ENCODE measurements around the gene RNF130. TPM values are rescaled to one million over a fixed set of nuclear protein-coding genes. Genes with fewer than 3 reads are reported as not detected.

The RNF130 gene
- total and polyA plus RNA-seq, 4 donors: 24.9 to 93.1 (median 51.4) TPM

DNA sequence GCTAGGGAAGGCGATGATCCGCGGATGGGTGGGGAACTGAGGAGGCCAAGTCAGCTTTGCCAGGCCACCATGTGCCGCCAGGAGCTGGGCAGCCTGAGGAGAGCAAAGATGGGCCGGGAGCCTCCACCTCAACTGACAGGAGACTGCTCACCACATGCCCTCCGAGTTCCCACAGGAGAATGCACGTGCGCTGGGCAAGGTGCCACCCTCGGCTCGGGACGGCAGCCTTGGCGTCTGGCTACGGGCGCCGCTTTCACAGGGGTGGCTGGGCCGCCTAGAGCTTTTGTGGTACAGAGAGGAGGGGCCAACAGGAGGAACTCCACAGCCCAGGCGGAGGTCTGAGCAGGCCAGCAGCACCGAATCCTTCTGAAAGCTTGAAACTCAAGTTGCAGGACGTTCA lies 158.6 kb downstream of the RNF130 start:
- 91% methylated on average over 19 of the region's 19 CpGs for WGBS
- peaks cover 0 to 3% (median 2%) of the 10 kb centered on the region in 4 donors for H3K4me1 ChIP-seq (ENCODE audit: control insufficient read depth in 4 of 4, insufficient read depth in 4 of 4, low read length in 3 of 4)
- no peak overlapping the region for H3K9ac ChIP-seq (ENCODE audit: low read depth in 1 of 2, low read length in 2 of 2)
- H3K27ac ChIP-seq (ENCODE audit: low read depth in 1 of 2, low read length in 2 of 2): no peak overlapping the region
- H3K4me3 ChIP-seq (ENCODE audit: low read depth in 1 of 3, low read length in 3 of 3): no peak overlapping the region
- DNase-seq (ENCODE audit: low spot score): no peak
- no peaks in the 10 kb centered on the region for H3K27me3 ChIP-seq (ENCODE audit: control insufficient read depth in 4 of 4, insufficient read depth in 4 of 4, low read length in 3 of 4)
- no peaks in the 10 kb centered on the region for H3K36me3 ChIP-seq (ENCODE audit: control insufficient read depth in 4 of 4, insufficient read depth in 3 of 4, low read depth in 1 of 4, low read length in 3 of 4)
- TF ChIP-seq YY1 (IDR thresholded peaks at IDR 0.05) (no peak), FOXA1 (IDR thresholded peaks at IDR 0.05) (no peak), TAF1 (conservative IDR thresholded peaks at IDR 0.05) (no peak)
- TF ChIP-seq, protein P1, sequence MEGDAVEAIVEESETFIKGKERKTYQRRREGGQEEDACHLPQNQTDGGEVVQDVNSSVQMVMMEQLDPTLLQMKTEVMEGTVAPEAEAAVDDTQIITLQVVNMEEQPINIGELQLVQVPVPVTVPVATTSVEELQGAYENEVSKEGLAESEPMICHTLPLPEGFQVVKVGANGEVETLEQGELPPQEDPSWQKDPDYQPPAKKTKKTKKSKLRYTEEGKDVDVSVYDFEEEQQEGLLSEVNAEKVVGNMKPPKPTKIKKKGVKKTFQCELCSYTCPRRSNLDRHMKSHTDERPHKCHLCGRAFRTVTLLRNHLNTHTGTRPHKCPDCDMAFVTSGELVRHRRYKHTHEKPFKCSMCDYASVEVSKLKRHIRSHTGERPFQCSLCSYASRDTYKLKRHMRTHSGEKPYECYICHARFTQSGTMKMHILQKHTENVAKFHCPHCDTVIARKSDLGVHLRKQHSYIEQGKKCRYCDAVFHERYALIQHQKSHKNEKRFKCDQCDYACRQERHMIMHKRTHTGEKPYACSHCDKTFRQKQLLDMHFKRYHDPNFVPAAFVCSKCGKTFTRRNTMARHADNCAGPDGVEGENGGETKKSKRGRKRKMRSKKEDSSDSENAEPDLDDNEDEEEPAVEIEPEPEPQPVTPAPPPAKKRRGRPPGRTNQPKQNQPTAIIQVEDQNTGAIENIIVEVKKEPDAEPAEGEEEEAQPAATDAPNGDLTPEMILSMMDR (IDR thresholded peaks at IDR 0.05; ENCODE audit: low read depth, low read length, missing input control): no peak
- no peaks in the 10 kb centered on the region for H3K9me3 ChIP-seq (ENCODE audit: control insufficient read depth in 4 of 4, low read length in 3 of 4)

DNA sequence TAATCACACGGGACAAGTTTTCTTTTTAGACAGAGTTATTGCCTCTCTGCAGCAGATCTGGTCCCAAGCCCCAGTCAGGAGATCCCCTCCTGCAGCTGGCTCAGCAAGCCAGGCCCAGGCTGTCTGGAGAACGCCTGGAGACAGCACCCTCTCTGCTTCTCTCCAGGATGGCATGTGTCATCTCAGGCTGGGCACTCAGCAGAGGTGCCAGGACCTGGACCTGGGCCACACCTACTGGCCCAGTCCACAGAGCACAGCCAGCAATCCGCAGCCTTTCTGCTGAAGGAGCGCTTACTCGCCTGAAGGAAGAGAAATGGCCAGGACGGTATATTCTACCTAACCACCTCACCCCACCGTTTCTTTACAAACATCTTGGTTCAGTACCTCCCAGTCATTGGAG lies 159.2 kb downstream of the RNF130 start:
- DNase-seq (ENCODE audit: low spot score): no peak
- 80% methylated on average over 7 of the region's 7 CpGs for WGBS
- Histone ChIP-seq H3K27ac (ENCODE audit: low read depth in 1 of 2, low read length in 2 of 2) (no peak overlapping the region), H3K9me3 (ENCODE audit: control insufficient read depth in 4 of 4, low read length in 3 of 4) (no peaks in the 10 kb centered on the region), H3K4me3 (ENCODE audit: low read depth in 1 of 3, low read length in 3 of 3) (no peak overlapping the region), H3K27me3 (ENCODE audit: control insufficient read depth in 4 of 4, insufficient read depth in 4 of 4, low read length in 3 of 4) (no peaks in the 10 kb centered on the region), H3K36me3 (ENCODE audit: control insufficient read depth in 4 of 4, insufficient read depth in 3 of 4, low read depth in 1 of 4, low read length in 3 of 4) (no peaks in the 10 kb centered on the region), H3K4me1 (ENCODE audit: control insufficient read depth in 4 of 4, insufficient read depth in 4 of 4, low read length in 3 of 4) (peaks cover 0 to 4% (median 3%) of the 10 kb centered on the region in 4 donors), H3K9ac (ENCODE audit: low read depth in 1 of 2, low read length in 2 of 2) (no peak overlapping the region)
- TF ChIP-seq HNF4A (conservative IDR thresholded peaks at IDR 0.05) (no peak), NR2F2 (IDR thresholded peaks at IDR 0.05) (no peak), RXRA (IDR thresholded peaks at IDR 0.05) (no peak), EGR1 (IDR thresholded peaks at IDR 0.05; ENCODE audit: low read depth in 2 of 2) (no peak), HNF4G (IDR thresholded peaks at IDR 0.05) (no peak), SP1 (IDR thresholded peaks at IDR 0.05) (no peak), RAD21 (IDR thresholded peaks at IDR 0.05) (no peak), JUND (IDR thresholded peaks at IDR 0.05) (no peak), FOXA2 (IDR thresholded peaks at IDR 0.05) (no peak), TAF1 (conservative IDR thresholded peaks at IDR 0.05) (no peak), FOXA1 (IDR thresholded peaks at IDR 0.05) (no peak), GABPA (IDR thresholded peaks at IDR 0.05 in 1 of 2, conservative IDR thresholded peaks at IDR 0.05 in 1 of 2) (no peak), YY1 (IDR thresholded peaks at IDR 0.05) (no peak)
- TF ChIP-seq, protein P2, sequence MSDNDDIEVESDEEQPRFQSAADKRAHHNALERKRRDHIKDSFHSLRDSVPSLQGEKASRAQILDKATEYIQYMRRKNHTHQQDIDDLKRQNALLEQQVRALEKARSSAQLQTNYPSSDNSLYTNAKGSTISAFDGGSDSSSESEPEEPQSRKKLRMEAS (IDR thresholded peaks at IDR 0.05): no peak
- TF ChIP-seq, protein P3, sequence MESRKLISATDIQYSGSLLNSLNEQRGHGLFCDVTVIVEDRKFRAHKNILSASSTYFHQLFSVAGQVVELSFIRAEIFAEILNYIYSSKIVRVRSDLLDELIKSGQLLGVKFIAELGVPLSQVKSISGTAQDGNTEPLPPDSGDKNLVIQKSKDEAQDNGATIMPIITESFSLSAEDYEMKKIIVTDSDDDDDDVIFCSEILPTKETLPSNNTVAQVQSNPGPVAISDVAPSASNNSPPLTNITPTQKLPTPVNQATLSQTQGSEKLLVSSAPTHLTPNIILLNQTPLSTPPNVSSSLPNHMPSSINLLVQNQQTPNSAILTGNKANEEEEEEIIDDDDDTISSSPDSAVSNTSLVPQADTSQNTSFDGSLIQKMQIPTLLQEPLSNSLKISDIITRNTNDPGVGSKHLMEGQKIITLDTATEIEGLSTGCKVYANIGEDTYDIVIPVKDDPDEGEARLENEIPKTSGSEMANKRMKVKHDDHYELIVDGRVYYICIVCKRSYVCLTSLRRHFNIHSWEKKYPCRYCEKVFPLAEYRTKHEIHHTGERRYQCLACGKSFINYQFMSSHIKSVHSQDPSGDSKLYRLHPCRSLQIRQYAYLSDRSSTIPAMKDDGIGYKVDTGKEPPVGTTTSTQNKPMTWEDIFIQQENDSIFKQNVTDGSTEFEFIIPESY (IDR thresholded peaks at IDR 0.05): no peak
- TF ChIP-seq, protein P4, sequence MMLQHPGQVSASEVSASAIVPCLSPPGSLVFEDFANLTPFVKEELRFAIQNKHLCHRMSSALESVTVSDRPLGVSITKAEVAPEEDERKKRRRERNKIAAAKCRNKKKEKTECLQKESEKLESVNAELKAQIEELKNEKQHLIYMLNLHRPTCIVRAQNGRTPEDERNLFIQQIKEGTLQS (IDR thresholded peaks at IDR 0.05): no peak
- TF ChIP-seq, protein P1 (IDR thresholded peaks at IDR 0.05; ENCODE audit: low read depth, low read length, missing input control): no peak
- TF ChIP-seq, protein P5, sequence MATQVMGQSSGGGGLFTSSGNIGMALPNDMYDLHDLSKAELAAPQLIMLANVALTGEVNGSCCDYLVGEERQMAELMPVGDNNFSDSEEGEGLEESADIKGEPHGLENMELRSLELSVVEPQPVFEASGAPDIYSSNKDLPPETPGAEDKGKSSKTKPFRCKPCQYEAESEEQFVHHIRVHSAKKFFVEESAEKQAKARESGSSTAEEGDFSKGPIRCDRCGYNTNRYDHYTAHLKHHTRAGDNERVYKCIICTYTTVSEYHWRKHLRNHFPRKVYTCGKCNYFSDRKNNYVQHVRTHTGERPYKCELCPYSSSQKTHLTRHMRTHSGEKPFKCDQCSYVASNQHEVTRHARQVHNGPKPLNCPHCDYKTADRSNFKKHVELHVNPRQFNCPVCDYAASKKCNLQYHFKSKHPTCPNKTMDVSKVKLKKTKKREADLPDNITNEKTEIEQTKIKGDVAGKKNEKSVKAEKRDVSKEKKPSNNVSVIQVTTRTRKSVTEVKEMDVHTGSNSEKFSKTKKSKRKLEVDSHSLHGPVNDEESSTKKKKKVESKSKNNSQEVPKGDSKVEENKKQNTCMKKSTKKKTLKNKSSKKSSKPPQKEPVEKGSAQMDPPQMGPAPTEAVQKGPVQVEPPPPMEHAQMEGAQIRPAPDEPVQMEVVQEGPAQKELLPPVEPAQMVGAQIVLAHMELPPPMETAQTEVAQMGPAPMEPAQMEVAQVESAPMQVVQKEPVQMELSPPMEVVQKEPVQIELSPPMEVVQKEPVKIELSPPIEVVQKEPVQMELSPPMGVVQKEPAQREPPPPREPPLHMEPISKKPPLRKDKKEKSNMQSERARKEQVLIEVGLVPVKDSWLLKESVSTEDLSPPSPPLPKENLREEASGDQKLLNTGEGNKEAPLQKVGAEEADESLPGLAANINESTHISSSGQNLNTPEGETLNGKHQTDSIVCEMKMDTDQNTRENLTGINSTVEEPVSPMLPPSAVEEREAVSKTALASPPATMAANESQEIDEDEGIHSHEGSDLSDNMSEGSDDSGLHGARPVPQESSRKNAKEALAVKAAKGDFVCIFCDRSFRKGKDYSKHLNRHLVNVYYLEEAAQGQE (IDR thresholded peaks at IDR 0.05): no peak
